Measurements from ENCODE around the gene EPHB2. TPM values are rescaled to one million over a fixed set of nuclear protein-coding genes. Genes with fewer than 3 reads are reported as not detected.

The EPHB2 gene
- total RNA-seq, 4 donors from 2014 or later = 0.32 to 4.0 (median 1.7) TPM

- no peak overlapping the region for H3K27ac ChIP-seq
- no peak overlapping the region for H3K4me3 ChIP-seq
- H3K9me3 ChIP-seq = no peaks in the 10 kb centered on the region
- no peak for TF ChIP-seq EP300 (IDR thresholded peaks at IDR 0.05)
- TF ChIP-seq POLR2AphosphoS5 (IDR thresholded peaks at IDR 0.05) = no peak
- no peak for TF ChIP-seq POLR2A (IDR thresholded peaks at IDR 0.05)
- TF ChIP-seq CTCF (IDR thresholded peaks at IDR 0.05) = no peak
- no peak for DNase-seq (ENCODE audit: low spot score in 2 of 2)
- H3K4me1 ChIP-seq = peaks cover 3% of the 10 kb centered on the region
- no peaks in the 10 kb centered on the region for H3K27me3 ChIP-seq
- WGBS = 75% methylated on average over 9 of the region's 9 CpGs
- no peaks in the 10 kb centered on the region for H3K36me3 ChIP-seq
Observed at GRCh38 chr1:22860414-22860800, 149.8 kb downstream of the EPHB2 start.

- H3K4me3 ChIP-seq = no peak overlapping the region
- no peaks in the 10 kb centered on the region for H3K36me3 ChIP-seq
- DNase-seq (ENCODE audit: low spot score in 2 of 2) = no peak
- 71% methylated on average over 4 of the region's 4 CpGs for WGBS
- H3K9me3 ChIP-seq = no peaks in the 10 kb centered on the region
- TF ChIP-seq POLR2AphosphoS5 (IDR thresholded peaks at IDR 0.05) = no peak
- TF ChIP-seq CTCF (IDR thresholded peaks at IDR 0.05) = no peak
- no peaks in the 10 kb centered on the region for H3K27me3 ChIP-seq
- peaks cover 3% of the 10 kb centered on the region for H3K4me1 ChIP-seq
- no peak overlapping the region for H3K27ac ChIP-seq
Observed at GRCh38 chr1:22860883-22861385, 150.3 kb downstream of the EPHB2 start.

- no peaks in the 10 kb centered on the region for H3K9me3 ChIP-seq
- no peak overlapping the region for H3K4me3 ChIP-seq
- H3K36me3 ChIP-seq = no peaks in the 10 kb centered on the region
- no peaks in the 10 kb centered on the region for H3K27me3 ChIP-seq
- H3K27ac ChIP-seq = no peak overlapping the region
- H3K4me1 ChIP-seq = no peaks in the 10 kb centered on the region
- DNase-seq (ENCODE audit: low spot score in 2 of 2) = no peak
- 70% methylated on average over 4 of the region's 4 CpGs for WGBS
- TF ChIP-seq POLR2A (IDR thresholded peaks at IDR 0.05) (no peak), CTCF (IDR thresholded peaks at IDR 0.05) (peak; percentile 31 to 79)
Observed at GRCh38 chr1:22861764-22862440, 151.3 kb downstream of the EPHB2 start.

- Histone ChIP-seq H3K4me3 (no peak overlapping the region), H3K36me3 (no peaks in the 10 kb centered on the region), H3K27ac (no peak overlapping the region), H3K27me3 (no peaks in the 10 kb centered on the region), H3K4me1 (no peaks in the 10 kb centered on the region), H3K9me3 (no peaks in the 10 kb centered on the region)
- 97% methylated on average over 6 of the region's 9 CpGs for WGBS
- DNase-seq (ENCODE audit: low spot score in 2 of 2) = no peak
- TF ChIP-seq POLR2AphosphoS5 (IDR thresholded peaks at IDR 0.05) (no peak), POLR2A (IDR thresholded peaks at IDR 0.05) (no peak), CTCF (IDR thresholded peaks at IDR 0.05) (no peak), EP300 (IDR thresholded peaks at IDR 0.05) (no peak)
Observed at GRCh38 chr1:22862752-22863151, 152.1 kb downstream of the EPHB2 start.

GRCh38 chr1:22863766-22864165, 153.1 kb downstream of the EPHB2 start:
- TF ChIP-seq EP300 (IDR thresholded peaks at IDR 0.05) = no peak
- TF ChIP-seq POLR2AphosphoS5 (IDR thresholded peaks at IDR 0.05) = no peak
- no peak for TF ChIP-seq POLR2A (IDR thresholded peaks at IDR 0.05)
- TF ChIP-seq CTCF (IDR thresholded peaks at IDR 0.05) = no peak
- no peaks in the 10 kb centered on the region for H3K9me3 ChIP-seq
- no peaks in the 10 kb centered on the region for H3K36me3 ChIP-seq
- H3K4me1 ChIP-seq = no peaks in the 10 kb centered on the region
- no peak overlapping the region for H3K27ac ChIP-seq
- WGBS = 95% methylated on average over 7 of the region's 7 CpGs
- H3K4me3 ChIP-seq = no peak overlapping the region
- no peaks in the 10 kb centered on the region for H3K27me3 ChIP-seq
- no peak for DNase-seq (ENCODE audit: low spot score in 2 of 2)

Data from suprapubic skin (tissue), 4 donors.